Muscle layer of duodenum (tissue), 2 donors: ENCODE measurements around the gene STX18.
"Not testable (repeated sequence)": the region's sequence is repeated elsewhere in the genome, so short reads cannot be mapped to it uniquely, and the experiment has no call there.

Experiments
- H3K27ac ChIP-seq: one replicate; pipeline ENCODE4 v1.7.0; 2013; ENCODE audit warnings: mild to moderate bottlenecking, low read length
- H3K27me3 ChIP-seq: one replicate; pipeline ENCODE4 v1.7.0; 2013; ENCODE audit warnings: low read depth, mild to moderate bottlenecking, control low read depth, low read length
- H3K36me3 ChIP-seq, 2 donors: one replicate each; pipeline ENCODE4 v1.7.0; 2013; ENCODE audit warnings: low read length in 2 of 2, control low read depth in 1 of 2, mild to moderate bottlenecking in 1 of 2; ENCODE audit not compliant: insufficient read depth in 2 of 2, control insufficient read depth in 1 of 2
- H3K4me1 ChIP-seq, 2 donors: one replicate each; pipeline ENCODE4 v1.7.0; 2013; ENCODE audit warnings: low read length in 2 of 2, mild to moderate bottlenecking in 2 of 2, control low read depth in 1 of 2, moderate library complexity in 1 of 2; ENCODE audit not compliant: insufficient read depth in 2 of 2, control insufficient read depth in 1 of 2
- H3K4me3 ChIP-seq, 2 donors: one replicate each; pipeline ENCODE4 v1.7.0; 2013; ENCODE audit warnings: low read length in 2 of 2, low read depth in 1 of 2, mild to moderate bottlenecking in 1 of 2
- H3K9me3 ChIP-seq, 2 donors: one replicate each; pipeline ENCODE4 v1.7.0; 2013; ENCODE audit warnings: low read length in 2 of 2, control low read depth in 1 of 2, mild to moderate bottlenecking in 1 of 2; ENCODE audit not compliant: control insufficient read depth in 1 of 2
- donor health status: healthy.

STX18 gene

DNA sequence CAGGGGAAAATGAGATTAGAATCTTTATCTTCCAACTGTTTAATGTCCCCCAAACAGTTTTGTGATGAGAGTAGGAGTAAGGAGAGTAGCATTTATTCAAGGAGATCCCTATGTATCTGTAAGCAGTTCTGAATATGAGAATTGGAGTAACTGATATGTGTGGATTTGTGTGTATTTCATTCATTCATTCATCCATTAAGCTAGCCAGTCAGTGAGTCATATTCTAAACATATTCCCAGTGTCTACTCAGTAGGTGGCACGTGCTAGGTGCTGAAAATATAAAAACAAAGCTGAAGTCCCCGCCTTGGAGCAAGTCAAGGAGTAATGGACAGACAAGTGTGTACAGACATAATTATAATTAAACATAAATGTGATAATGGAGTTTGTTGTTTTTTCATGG is 12.4 kb upstream of the STX18 start:
- H3K27ac ChIP-seq = no peak overlapping the region
- H3K4me1 ChIP-seq = no peaks in the 10 kb centered on the region
- no peaks in the 10 kb centered on the region for H3K9me3 ChIP-seq
- H3K4me3 ChIP-seq = no peak overlapping the region
- no peaks in the 10 kb centered on the region for H3K27me3 ChIP-seq
- peaks cover 0 to 21% of the 10 kb centered on the region in 2 donors for H3K36me3 ChIP-seq

DNA sequence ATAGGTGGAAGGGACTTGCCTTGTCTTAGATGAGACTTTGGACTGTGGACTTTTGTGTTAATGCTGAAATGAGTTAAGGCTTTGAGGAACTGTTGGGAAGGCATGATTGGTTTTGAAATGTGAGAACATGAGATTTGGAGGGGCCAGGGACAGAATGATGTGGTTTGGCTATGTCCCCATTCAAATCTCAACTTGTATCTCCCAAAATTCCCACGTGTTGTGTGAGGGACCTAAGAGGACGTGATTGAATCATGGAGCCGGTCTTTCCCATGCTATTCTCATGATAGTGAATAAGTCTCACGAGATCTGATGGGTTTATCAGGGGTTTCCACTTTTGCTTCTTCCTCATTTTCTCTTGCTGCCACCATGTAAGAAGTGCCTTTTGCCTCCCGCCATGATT is 10.2 kb upstream of the STX18 start:
- H3K36me3 ChIP-seq = peaks cover 6 to 37% of the 10 kb centered on the region in 2 donors
- H3K9me3 ChIP-seq, H3K4me1 ChIP-seq, H3K27ac ChIP-seq, H3K27me3 ChIP-seq, H3K4me3 ChIP-seq: not testable (repeated sequence)

DNA sequence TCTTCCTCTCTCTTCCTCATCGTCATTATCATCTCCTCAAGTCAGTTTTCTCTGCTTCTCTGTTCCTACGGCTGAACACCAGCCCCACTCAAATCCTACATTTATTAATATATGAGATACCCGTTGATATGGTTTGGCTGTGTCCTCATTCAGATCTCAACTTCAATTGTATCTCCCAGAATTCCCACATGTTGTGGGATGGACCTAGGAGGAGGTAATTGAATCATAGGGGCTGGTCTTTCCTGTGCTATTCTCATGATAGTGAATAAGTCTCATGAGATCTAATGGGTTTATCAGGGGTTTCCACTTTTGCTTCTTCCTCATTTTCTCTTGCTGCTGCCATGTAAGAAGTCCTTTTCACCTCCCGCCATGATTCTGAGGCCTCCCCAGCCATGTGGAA is 8.3 kb upstream of the STX18 start:
- H3K27ac ChIP-seq, H3K9me3 ChIP-seq, H3K4me1 ChIP-seq, H3K4me3 ChIP-seq, H3K27me3 ChIP-seq: not testable (repeated sequence)
- peaks cover 6 to 34% of the 10 kb centered on the region in 2 donors for H3K36me3 ChIP-seq

DNA sequence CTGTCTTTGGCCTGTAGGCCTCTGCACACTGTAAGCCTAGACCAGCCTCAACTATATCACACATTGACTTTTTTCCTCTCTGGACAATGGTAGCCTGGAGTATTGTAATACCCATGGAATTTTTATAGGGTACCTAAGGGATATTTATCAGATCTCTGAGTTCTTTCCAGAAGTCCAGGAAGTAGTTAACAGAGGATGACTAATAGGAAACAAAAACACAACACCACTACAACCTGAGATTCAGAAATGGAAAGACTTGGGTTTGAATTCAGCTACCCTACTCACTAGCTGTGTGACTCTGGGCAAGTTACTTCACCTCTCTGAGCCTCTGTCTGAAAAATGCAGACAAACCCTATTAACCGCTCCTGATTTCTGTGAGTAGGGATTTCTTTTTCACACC is 7.7 kb upstream of the STX18 start:
- Histone ChIP-seq H3K9me3 (no peaks in the 10 kb centered on the region), H3K36me3 (peaks cover 6 to 34% of the 10 kb centered on the region in 2 donors), H3K27me3 (no peaks in the 10 kb centered on the region)

DNA sequence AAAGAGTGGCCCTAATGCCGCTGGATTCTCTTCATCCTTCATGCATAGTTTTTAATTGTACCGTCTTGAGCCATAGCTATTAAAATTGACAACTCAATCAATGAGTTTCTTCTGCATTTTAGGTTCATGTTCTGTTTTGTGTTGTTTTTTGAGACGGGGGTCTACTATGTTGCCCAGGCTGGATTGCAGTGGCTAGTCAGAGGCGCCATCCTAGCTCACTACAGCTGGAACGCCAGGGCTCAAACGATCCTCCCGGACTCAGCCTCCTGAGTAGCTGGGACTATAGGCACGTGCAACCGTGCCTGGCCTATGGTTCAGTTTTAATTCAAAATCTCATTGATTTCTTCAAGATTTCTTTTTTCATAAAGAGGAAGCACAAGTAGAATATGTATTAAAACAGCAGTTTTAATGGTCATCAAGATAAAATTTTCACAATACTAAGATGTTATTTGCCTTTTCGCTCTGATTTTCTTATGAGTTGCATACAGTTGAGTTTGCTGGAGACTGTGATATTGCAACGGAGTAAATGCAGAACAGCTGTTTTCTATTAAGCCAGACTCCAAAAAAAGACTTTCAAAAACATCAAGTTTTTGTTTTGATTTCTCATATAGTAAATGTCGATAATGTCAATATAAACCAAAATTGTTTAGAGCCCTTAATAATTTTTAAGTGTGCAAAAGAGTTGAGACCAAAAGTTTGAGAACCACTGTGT is 1.1 kb upstream of the STX18 start:
- Histone ChIP-seq H3K36me3 (peaks cover 6 to 9% of the 10 kb centered on the region in 2 donors), H3K27ac (peak overlapping the region; percentile 68), H3K4me3 (peak overlapping the region; percentile 88 to 93), H3K27me3 (no peaks in the 10 kb centered on the region), H3K9me3 (no peaks in the 10 kb centered on the region), H3K4me1 (peaks cover 23 to 28% of the 10 kb centered on the region in 2 donors)

More for the DNA sequence above, 7.7 kb upstream of the STX18 start:
- H3K4me1 ChIP-seq = no peaks in the 10 kb centered on the region
- H3K4me3 ChIP-seq = no peak overlapping the region
- H3K27ac ChIP-seq = no peak overlapping the region

DNA sequence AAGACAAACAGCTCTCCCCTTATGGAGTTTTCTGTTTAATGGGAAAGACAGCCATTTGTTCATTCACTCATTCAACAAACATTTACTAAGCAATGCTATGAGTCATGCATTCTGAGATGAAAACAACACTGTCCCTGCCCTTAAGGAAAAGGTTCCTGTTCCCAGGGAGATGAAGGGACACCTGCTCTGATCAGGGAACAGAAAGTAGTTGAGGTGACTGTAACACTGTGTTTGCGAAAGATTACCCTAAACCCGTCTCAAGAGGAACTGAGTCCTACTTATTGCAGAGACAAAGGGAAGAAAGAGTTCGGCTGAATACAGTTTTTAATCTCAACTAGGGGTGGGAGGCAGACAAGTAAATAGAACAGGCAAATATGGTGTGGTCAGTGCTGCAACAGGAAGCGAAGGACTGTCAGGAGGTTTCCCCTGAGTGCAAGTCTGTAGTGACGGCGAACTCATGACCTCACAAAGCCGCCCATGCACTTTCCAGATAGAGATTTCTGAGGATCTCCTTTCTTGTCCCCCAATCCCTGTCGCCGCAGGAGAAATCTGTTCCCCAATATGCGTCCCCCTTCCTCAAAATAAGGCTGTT is 712 bp downstream of the STX18 start:
- Histone ChIP-seq H3K27me3 (no peaks in the 10 kb centered on the region), H3K36me3 (no peaks in the 10 kb centered on the region), H3K4me1 (peaks cover 23 to 32% of the 10 kb centered on the region in 2 donors), H3K27ac (peak overlapping the region; percentile 87), H3K9me3 (no peaks in the 10 kb centered on the region), H3K4me3 (peak overlapping the region; percentile 88 to 93)

DNA sequence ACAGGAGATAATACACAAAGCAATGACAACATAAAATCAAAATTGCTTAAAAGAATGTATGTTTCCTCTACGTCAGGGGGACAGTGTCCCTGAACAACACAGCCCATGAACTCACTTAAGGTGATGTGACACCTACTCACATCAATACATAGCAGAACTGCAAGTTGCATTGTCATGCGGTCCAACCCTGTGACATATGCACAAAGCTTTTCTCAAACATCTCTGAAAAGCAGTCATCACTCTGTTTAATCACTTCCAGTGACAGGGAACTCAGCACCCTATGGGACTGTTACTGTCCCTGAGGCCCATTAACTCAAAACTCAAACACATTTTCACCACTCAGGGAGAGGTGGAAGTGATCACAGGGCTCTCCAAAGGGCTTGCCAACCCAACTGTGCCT is 2.4 kb downstream of the STX18 start:
- H3K36me3 ChIP-seq = no peaks in the 10 kb centered on the region
- H3K4me3 ChIP-seq = no peak overlapping the region
- H3K27ac ChIP-seq = no peak overlapping the region
- peaks cover 23 to 32% of the 10 kb centered on the region in 2 donors for H3K4me1 ChIP-seq
- no peaks in the 10 kb centered on the region for H3K9me3 ChIP-seq
- H3K27me3 ChIP-seq = no peaks in the 10 kb centered on the region

DNA sequence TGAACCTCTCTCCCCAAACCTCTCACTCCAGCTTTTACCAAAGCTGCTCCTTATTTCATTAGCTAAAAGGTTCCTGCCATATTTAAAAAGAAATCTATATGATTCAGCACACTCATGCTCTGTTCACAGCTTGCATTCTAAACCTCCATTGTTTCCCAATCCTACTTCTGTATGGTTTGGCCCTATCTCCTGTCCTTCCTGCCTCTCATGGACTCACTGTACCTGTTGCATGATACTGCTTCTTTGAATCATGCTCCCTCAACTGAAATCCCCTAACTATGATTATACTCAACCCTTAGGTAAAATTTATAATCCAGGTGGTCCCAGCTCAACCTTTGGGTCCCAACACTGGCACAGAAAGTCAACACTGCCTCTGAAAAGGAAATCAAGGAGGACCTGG is 6.3 kb downstream of the STX18 start:
- H3K36me3 ChIP-seq = no peaks in the 10 kb centered on the region
- H3K27ac ChIP-seq = no peak overlapping the region
- no peaks in the 10 kb centered on the region for H3K9me3 ChIP-seq
- H3K4me1 ChIP-seq = peaks cover 13 to 15% of the 10 kb centered on the region in 2 donors
- no peak overlapping the region for H3K4me3 ChIP-seq
- no peaks in the 10 kb centered on the region for H3K27me3 ChIP-seq

DNA sequence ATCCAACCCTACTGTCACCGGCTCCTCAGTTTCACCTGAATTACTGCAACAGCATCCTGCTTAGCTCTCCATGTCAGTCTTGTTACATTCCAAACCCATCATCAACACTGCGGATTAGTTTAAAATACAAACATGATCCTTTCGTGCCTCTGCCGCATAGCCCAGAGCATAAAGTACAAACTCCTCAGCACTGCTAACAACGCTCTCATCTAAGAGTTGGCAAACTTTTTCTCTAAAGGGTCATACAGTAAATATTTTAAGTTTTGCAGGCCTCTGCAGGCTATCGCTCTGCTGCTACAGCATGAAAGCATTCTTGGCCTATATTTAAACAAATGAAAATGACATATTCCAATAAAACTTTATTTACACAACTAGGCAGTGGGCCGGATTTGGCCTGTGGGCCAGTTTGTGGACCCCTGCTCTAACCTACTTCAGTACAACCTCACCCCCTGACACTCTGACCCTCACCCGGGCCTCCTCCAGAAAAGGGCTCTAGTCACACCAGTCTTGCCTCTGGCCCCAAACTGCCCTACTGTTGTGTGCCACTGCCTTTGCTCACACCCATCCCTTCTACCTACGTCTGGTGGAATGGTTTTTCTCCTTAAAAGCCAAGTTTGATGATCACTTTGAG is 7.2 kb downstream of the STX18 start:
- H3K27me3 ChIP-seq = no peaks in the 10 kb centered on the region
- peaks cover 3 to 5% of the 10 kb centered on the region in 2 donors for H3K4me1 ChIP-seq
- H3K27ac ChIP-seq = no peak overlapping the region
- H3K9me3 ChIP-seq = no peaks in the 10 kb centered on the region
- no peak overlapping the region for H3K4me3 ChIP-seq
- H3K36me3 ChIP-seq = no peaks in the 10 kb centered on the region

DNA sequence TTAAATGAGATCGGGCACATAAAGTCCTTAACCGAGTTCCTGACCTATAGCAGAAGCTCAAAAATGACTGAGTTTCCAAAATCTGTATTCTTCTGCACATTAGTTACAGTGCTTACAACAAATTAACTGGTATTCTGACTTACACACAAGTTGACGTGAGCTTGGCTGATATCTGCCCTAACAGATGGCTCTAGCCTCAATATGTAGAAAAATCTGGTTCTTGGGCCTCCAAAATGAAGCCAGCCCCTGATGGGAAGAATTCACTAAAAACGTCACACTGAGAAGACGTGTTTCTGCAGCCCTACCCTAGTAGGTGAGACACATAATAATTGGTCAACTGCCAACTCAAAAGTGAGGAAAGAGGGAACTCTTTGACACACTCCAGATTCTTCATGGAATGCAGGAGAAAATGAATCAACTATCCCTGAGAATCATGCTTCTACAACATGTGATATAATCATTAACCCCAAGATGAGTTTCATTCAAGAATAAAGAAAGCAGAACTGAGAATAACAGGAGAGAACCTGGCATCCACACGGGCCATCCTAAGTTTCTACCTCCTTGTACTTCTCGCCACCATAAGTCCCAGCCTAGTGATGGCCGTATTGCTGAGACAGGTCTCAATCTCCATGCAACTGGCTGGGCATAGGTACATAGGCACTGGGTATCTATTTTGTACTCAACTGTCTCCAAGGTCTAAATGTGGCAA is 8.2 kb downstream of the STX18 start:
- peaks cover 0 to 4% of the 10 kb centered on the region in 2 donors for H3K4me1 ChIP-seq

More for the DNA sequence above, 8.2 kb downstream of the STX18 start:
- Histone ChIP-seq H3K36me3 (no peaks in the 10 kb centered on the region), H3K4me3 (no peak overlapping the region), H3K27me3 (no peaks in the 10 kb centered on the region), H3K27ac (no peak overlapping the region), H3K9me3 (no peaks in the 10 kb centered on the region)
